Fibroblast of lung (primary cell): ENCODE data around the gene WDR7. TPM values are rescaled to one million over a fixed set of nuclear protein-coding genes. Genes with fewer than 3 reads are reported as not detected.

Source experiments
- DNase-seq, 2 donors: peaks; one replicate each; pipeline versions ENCODE4 v3.0.0 to v3.0.0-alpha.2; 2010; ENCODE audit warnings: low read depth in 2 of 2
- H2AFZ ChIP-seq: 2 replicates; pipeline ENCODE4 v1.5.1; 2012; ENCODE audit warnings: low read length, control low read depth, inconsistent platforms
- H3K27ac ChIP-seq: 2 replicates; pipeline ENCODE4 v1.5.1; 2011; ENCODE audit warnings: low read length, control low read depth; ENCODE audit not compliant: insufficient read depth
- H3K27me3 ChIP-seq: 2 replicates; pipeline ENCODE4 v1.5.1; 2011; ENCODE audit warnings: mild to moderate bottlenecking, low read length; ENCODE audit not compliant: control insufficient read depth, insufficient read depth
- H3K36me3 ChIP-seq: 2 replicates; pipeline ENCODE4 v1.5.1; 2011; ENCODE audit warnings: low read length; ENCODE audit not compliant: control insufficient read depth, insufficient read depth
- H3K4me1 ChIP-seq: 2 replicates; pipeline ENCODE4 v1.5.1; 2011; ENCODE audit warnings: low read length; ENCODE audit not compliant: control insufficient read depth, insufficient read depth; ENCODE audit errors: extremely low read depth
- H3K4me2 ChIP-seq: 2 replicates; pipeline ENCODE4 v1.5.1; 2011; ENCODE audit warnings: low read length, control low read depth; ENCODE audit not compliant: insufficient read depth; ENCODE audit errors: extremely low read depth
- H3K4me3 ChIP-seq, 4 experiments: fragments of 200-600 bp in 1 of 4; sonication (generic) in 1 of 4; replicated peaks in 1 of 4; 2 replicates each; pipeline ENCODE4 v1.5.1; 2011 to 2016; ENCODE audit warnings: low read length in 4 of 4, low read depth in 3 of 4, mild to moderate bottlenecking in 3 of 4, control low read depth in 2 of 4, inconsistent platforms in 1 of 4, mixed read lengths in 1 of 4; ENCODE audit not compliant: insufficient read depth in 1 of 4; ENCODE audit errors: control extremely low read depth in 1 of 4
- H3K79me2 ChIP-seq: 2 replicates; pipeline ENCODE4 v1.5.1; 2012; ENCODE audit warnings: mild to moderate bottlenecking, low read length, inconsistent platforms; ENCODE audit not compliant: control insufficient read depth, insufficient read depth
- H3K9ac ChIP-seq: 2 replicates; pipeline ENCODE4 v1.5.1; 2011; ENCODE audit warnings: mild to moderate bottlenecking, low read length, control low read depth; ENCODE audit not compliant: insufficient read depth
- H3K9me3 ChIP-seq: 2 replicates; pipeline ENCODE4 v1.5.1; 2012; ENCODE audit warnings: low read depth, low read length; ENCODE audit not compliant: control insufficient read depth, insufficient read depth
- H4K20me1 ChIP-seq: 2 replicates; pipeline ENCODE4 v1.5.1; 2011; ENCODE audit warnings: low read length; ENCODE audit not compliant: control insufficient read depth, insufficient read depth; ENCODE audit errors: extremely low read depth
- EZH2 ChIP-seq: IDR thresholded peaks from 2 replicates; pipeline ENCODE4 v1.5.1; 2012; ENCODE audit warnings: low read length, control low read depth, mild to moderate bottlenecking; ENCODE audit errors: missing control alignments
- polyA plus RNA-seq, 2 donors: library from polyadenylated mRNA; depleted of rRNA in 1 of 2; stranded (reverse) in 1 of 2; unstranded in 1 of 2; fragments of >200 nt; gene quantifications; 2 replicates each; pipeline ENCODE4 v1.2.1, GENCODE V29; 2011 to 2012; ENCODE audit warnings: missing spikeins in 1 of 2
- total RNA-seq: library from RNA; depleted of rRNA; stranded (reverse); fragments of >200 nt; gene quantifications from 2 replicates; pipeline ENCODE4 v1.2.1, GENCODE V29; 2014
- TF ChIP-seq, protein P1 (sequence below), 2 donors: IDR thresholded peaks in 1 of 2; conservative IDR thresholded peaks in 1 of 2; 1 replicate in 1 of 2; 2 replicates in 1 of 2; pipeline ENCODE4 v1.5.1; 2011 to 2012; ENCODE audit warnings: low read length in 2 of 2, control low read depth in 1 of 2, inconsistent platforms in 1 of 2, low read depth in 1 of 2, mild to moderate bottlenecking in 1 of 2

The WDR7 gene
- total and polyA plus RNA-seq, 2 donors (not counting 1 experiment from before 2014, with no cell fraction given): 7.2 to 27.2 TPM

DNA sequence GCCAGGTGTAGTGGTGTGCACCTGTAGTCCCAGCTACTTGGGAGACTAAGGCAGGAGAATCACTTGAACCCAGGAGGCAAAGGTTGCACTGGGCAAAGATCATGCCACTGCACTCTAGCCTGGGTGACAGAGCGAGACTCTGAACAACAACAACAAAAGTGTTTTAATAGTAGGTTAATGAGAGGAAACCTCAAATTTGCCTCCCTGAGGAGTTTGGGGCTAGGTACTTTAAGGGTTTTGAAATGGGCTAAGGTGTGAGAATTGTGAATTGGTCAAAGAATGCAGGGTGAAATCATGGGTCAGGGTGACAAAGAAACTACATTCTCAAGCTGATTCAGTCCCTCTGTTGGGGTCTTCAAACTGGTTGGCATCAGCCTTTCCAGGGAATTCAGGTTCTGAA, 435.0 kb downstream of the WDR7 start:
- Histone ChIP-seq H3K9ac (no peak overlapping the region), H3K36me3 (no peaks in the 10 kb centered on the region), H2AFZ (no peak overlapping the region), H3K79me2 (no peaks in the 10 kb centered on the region), H3K4me1 (no peaks in the 10 kb centered on the region), H3K4me2 (no peak overlapping the region), H3K4me3 (no peak overlapping the region), H3K27me3 (no peaks in the 10 kb centered on the region), H4K20me1 (no peaks in the 10 kb centered on the region), H3K9me3 (no peaks in the 10 kb centered on the region), H3K27ac (no peak overlapping the region)
- no peak for DNase-seq
- TF ChIP-seq EZH2: no peak
- TF ChIP-seq, protein P1, sequence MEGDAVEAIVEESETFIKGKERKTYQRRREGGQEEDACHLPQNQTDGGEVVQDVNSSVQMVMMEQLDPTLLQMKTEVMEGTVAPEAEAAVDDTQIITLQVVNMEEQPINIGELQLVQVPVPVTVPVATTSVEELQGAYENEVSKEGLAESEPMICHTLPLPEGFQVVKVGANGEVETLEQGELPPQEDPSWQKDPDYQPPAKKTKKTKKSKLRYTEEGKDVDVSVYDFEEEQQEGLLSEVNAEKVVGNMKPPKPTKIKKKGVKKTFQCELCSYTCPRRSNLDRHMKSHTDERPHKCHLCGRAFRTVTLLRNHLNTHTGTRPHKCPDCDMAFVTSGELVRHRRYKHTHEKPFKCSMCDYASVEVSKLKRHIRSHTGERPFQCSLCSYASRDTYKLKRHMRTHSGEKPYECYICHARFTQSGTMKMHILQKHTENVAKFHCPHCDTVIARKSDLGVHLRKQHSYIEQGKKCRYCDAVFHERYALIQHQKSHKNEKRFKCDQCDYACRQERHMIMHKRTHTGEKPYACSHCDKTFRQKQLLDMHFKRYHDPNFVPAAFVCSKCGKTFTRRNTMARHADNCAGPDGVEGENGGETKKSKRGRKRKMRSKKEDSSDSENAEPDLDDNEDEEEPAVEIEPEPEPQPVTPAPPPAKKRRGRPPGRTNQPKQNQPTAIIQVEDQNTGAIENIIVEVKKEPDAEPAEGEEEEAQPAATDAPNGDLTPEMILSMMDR (conservative IDR thresholded peaks at IDR 0.05 in 1 of 2, IDR thresholded peaks at IDR 0.05 in 1 of 2; ENCODE audit: low read depth in 1 of 2, low read length in 2 of 2): no peak

Other genes starting within 250 kb of the WDR7 start
- gene TXNL1, start 12.8 kb upstream of the WDR7 start, total RNA-seq: 16.4 and 25.4 TPM in 2 replicates
- 103 and 109 TPM in 2 replicates for gene TXNL1, start 12.8 kb upstream of the WDR7 start, polyA plus RNA-seq